T-helper 1 cell (primary cell): ENCODE data around the gene PRDM1.
"Not testable (repeated sequence)": the region's sequence is repeated elsewhere in the genome, so short reads cannot be mapped to it uniquely, and the experiment has no call there.

Source experiments
- DNase-seq, 5 donors: peaks; one replicate each; pipeline ENCODE4 v3.0.0-alpha.2; 2012 to 2020

PRDM1 gene

GRCh38 chr6:106142876-106143431 is 56.8 kb downstream of the PRDM1 start:
- no peak for DNase-seq

GRCh38 chr6:106143665-106144064 is 57.5 kb downstream of the PRDM1 start:
- DNase-seq: no peak

GRCh38 chr6:106145144-106145543 is 59.0 kb downstream of the PRDM1 start:
- no peak for DNase-seq

- peak in 1 of 5 donors; percentile 29 for DNase-seq
These were observed 59.6 kb downstream of the PRDM1 start for GRCh38 chr6:106145741-106146227.

- DNase-seq: no peak
These were observed 60.8 kb downstream of the PRDM1 start for GRCh38 chr6:106146852-106147351.

- DNase-seq: no peak
These were observed 61.3 kb downstream of the PRDM1 start for GRCh38 chr6:106147476-106147875.

- peak in 1 of 5 donors; percentile 58 for DNase-seq
These were observed 63.4 kb downstream of the PRDM1 start for GRCh38 chr6:106149472-106150069.

GRCh38 chr6:106152476-106152875 is 66.3 kb downstream of the PRDM1 start:
- DNase-seq: not testable (repeated sequence)

GRCh38 chr6:106152952-106153351 is 66.8 kb downstream of the PRDM1 start:
- no peak for DNase-seq

GRCh38 chr6:106154326-106154725 is 68.2 kb downstream of the PRDM1 start:
- no peak for DNase-seq

- no peak for DNase-seq
These were observed 69.2 kb downstream of the PRDM1 start for GRCh38 chr6:106155219-106155830.

GRCh38 chr6:106156413-106156812 is 70.3 kb downstream of the PRDM1 start:
- DNase-seq: no peak

GRCh38 chr6:106156863-106157262 is 70.7 kb downstream of the PRDM1 start:
- DNase-seq: no peak

GRCh38 chr6:106158816-106159215 is 72.7 kb downstream of the PRDM1 start:
- no peak for DNase-seq
